ENCODE data around the gene PNPLA1.

DNA sequence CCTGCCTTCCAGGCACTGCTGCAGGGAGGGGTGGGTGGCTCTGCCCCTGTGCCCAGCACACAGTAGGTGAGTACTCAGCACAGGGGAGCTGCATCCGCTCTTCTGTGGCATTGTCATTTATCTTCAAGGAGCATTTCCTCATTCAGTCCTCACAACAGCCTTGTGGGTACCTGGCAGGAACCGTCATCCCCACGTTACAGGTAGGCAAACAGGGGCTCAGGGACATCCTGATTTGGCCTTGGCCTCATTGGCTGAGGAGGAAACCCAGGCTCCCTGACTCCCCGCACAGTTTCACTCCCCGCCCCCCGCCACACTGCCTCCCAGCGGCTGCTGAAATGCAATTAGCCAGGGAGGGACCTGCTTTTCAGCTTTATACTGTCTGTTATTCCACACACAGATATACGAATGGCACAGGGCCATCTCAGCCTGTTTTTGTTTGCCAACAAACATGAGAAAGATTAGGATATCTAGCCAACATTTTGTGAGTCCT, 24.2 kb upstream of the PNPLA1 start:
- no peak for TF ChIP-seq POLR2AphosphoS5 (IDR thresholded peaks at IDR 0.05; ENCODE audit: low read depth, low read length)
- TF ChIP-seq, protein P1, sequence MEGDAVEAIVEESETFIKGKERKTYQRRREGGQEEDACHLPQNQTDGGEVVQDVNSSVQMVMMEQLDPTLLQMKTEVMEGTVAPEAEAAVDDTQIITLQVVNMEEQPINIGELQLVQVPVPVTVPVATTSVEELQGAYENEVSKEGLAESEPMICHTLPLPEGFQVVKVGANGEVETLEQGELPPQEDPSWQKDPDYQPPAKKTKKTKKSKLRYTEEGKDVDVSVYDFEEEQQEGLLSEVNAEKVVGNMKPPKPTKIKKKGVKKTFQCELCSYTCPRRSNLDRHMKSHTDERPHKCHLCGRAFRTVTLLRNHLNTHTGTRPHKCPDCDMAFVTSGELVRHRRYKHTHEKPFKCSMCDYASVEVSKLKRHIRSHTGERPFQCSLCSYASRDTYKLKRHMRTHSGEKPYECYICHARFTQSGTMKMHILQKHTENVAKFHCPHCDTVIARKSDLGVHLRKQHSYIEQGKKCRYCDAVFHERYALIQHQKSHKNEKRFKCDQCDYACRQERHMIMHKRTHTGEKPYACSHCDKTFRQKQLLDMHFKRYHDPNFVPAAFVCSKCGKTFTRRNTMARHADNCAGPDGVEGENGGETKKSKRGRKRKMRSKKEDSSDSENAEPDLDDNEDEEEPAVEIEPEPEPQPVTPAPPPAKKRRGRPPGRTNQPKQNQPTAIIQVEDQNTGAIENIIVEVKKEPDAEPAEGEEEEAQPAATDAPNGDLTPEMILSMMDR (IDR thresholded peaks at IDR 0.05), result no peak
- TF ChIP-seq SIN3A (IDR thresholded peaks at IDR 0.05; ENCODE audit: borderline replicate concordance, insufficient read depth, low read depth, low read length), result no peak
- TF ChIP-seq, protein P2, sequence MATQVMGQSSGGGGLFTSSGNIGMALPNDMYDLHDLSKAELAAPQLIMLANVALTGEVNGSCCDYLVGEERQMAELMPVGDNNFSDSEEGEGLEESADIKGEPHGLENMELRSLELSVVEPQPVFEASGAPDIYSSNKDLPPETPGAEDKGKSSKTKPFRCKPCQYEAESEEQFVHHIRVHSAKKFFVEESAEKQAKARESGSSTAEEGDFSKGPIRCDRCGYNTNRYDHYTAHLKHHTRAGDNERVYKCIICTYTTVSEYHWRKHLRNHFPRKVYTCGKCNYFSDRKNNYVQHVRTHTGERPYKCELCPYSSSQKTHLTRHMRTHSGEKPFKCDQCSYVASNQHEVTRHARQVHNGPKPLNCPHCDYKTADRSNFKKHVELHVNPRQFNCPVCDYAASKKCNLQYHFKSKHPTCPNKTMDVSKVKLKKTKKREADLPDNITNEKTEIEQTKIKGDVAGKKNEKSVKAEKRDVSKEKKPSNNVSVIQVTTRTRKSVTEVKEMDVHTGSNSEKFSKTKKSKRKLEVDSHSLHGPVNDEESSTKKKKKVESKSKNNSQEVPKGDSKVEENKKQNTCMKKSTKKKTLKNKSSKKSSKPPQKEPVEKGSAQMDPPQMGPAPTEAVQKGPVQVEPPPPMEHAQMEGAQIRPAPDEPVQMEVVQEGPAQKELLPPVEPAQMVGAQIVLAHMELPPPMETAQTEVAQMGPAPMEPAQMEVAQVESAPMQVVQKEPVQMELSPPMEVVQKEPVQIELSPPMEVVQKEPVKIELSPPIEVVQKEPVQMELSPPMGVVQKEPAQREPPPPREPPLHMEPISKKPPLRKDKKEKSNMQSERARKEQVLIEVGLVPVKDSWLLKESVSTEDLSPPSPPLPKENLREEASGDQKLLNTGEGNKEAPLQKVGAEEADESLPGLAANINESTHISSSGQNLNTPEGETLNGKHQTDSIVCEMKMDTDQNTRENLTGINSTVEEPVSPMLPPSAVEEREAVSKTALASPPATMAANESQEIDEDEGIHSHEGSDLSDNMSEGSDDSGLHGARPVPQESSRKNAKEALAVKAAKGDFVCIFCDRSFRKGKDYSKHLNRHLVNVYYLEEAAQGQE (IDR thresholded peaks at IDR 0.05; ENCODE audit: insufficient read depth in 1 of 2, low read depth in 2 of 2, low read length in 1 of 2), result no peak
